Choroid plexus epithelial cell (primary cell): Measurements from ENCODE around the gene GPR25.
A peak's percentile ranks its signal among the peaks of the same experiment; 100 is the strongest.

Experiments used
- DNase-seq: peaks from one replicate; pipeline ENCODE4 v3.0.0-alpha.2; 2010; ENCODE audit warnings: low read depth
- H3K4me3 ChIP-seq: 2 replicates; pipeline ENCODE4 v1.5.1; 2011; ENCODE audit warnings: low read depth, mild to moderate bottlenecking, control low read depth, low read length, moderate library complexity
- CTCF ChIP-seq: conservative IDR thresholded peaks from 2 replicates; pipeline ENCODE4 v1.5.1; 2011; ENCODE audit warnings: low read depth, mild to moderate bottlenecking, control low read depth, inconsistent platforms, low read length, moderate library complexity

The GPR25 gene

GRCh38 chr1:200888349-200888838, 15.6 kb downstream of the GPR25 start:
- H3K4me3 ChIP-seq: no peak overlapping the region
- DNase-seq: no peak
- no peak for TF ChIP-seq CTCF

GRCh38 chr1:200889571-200889970, 16.8 kb downstream of the GPR25 start:
- no peak for DNase-seq
- TF ChIP-seq CTCF: no peak
- no peak overlapping the region for H3K4me3 ChIP-seq

- TF ChIP-seq CTCF: no peak
- DNase-seq: no peak
- no peak overlapping the region for H3K4me3 ChIP-seq
Measured at GRCh38 chr1:200890027-200890426, 17.2 kb downstream of the GPR25 start.

GRCh38 chr1:200890818-200891773, 18.3 kb downstream of the GPR25 start:
- TF ChIP-seq CTCF: peak; percentile 69
- H3K4me3 ChIP-seq: peak overlapping the region; percentile 52
- DNase-seq: peak; percentile 36

GRCh38 chr1:200891774-200892157, 19.0 kb downstream of the GPR25 start:
- peak overlapping the region; percentile 52 for H3K4me3 ChIP-seq
- no peak for DNase-seq
- TF ChIP-seq CTCF: no peak

- no peak for DNase-seq
- no peak overlapping the region for H3K4me3 ChIP-seq
- no peak for TF ChIP-seq CTCF
Measured at GRCh38 chr1:200892546-200892945, 19.8 kb downstream of the GPR25 start.

GRCh38 chr1:200892958-200893357, 20.2 kb downstream of the GPR25 start:
- H3K4me3 ChIP-seq: no peak overlapping the region
- no peak for TF ChIP-seq CTCF
- no peak for DNase-seq
